GM19023 (cell line): Measurements from ENCODE around the gene CPAMD8.
A peak's percentile ranks its signal among the peaks of the same experiment; 100 is the strongest.

ENCODE experiments used
- ATAC-seq: cut with Tn5 transposase; IDR thresholded peaks from one replicate; pipeline ENCODE4 v1.9.1; 2021; ENCODE audit warnings: mild to moderate bottlenecking, moderate library complexity; ENCODE audit not compliant: unreplicated experiment

CPAMD8 gene

DNA sequence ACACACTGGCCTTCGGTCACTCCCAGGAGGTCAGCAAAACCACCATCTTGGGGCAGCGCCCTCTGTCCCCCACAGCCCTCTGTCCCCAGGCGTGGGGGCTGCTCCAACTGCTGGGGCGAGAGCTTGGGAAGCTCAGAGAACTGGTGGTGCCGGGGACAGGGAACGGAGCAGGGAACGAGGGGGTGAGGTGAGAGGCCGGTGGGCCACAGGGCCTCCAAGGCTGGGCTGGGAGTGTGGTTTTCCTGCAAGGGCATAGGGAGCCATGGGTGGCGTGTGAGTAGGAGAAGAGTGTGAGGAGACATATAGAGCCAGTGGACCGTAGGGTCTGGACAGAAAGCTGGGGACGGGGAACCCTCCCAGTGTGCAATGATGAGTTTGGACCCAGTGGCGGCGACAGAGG lies 103.7 kb downstream of the CPAMD8 start:
- no peak for ATAC-seq

DNA sequence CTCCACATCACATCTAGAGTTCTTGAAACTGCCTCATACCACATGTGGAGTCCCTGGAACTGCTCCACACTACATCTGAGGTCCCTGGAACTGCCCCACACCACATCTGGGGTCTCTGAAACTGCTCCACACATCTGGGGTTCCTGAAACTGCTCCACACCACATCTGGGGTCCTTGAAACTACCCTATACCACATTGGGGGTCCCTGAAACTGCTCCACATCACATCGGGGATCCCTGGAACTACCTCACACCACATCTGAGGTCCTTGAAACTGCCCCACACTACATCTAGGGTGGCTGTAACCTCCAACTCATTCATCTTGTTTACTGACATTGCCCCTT lies 104.0 kb downstream of the CPAMD8 start:
- ATAC-seq: no peak

DNA sequence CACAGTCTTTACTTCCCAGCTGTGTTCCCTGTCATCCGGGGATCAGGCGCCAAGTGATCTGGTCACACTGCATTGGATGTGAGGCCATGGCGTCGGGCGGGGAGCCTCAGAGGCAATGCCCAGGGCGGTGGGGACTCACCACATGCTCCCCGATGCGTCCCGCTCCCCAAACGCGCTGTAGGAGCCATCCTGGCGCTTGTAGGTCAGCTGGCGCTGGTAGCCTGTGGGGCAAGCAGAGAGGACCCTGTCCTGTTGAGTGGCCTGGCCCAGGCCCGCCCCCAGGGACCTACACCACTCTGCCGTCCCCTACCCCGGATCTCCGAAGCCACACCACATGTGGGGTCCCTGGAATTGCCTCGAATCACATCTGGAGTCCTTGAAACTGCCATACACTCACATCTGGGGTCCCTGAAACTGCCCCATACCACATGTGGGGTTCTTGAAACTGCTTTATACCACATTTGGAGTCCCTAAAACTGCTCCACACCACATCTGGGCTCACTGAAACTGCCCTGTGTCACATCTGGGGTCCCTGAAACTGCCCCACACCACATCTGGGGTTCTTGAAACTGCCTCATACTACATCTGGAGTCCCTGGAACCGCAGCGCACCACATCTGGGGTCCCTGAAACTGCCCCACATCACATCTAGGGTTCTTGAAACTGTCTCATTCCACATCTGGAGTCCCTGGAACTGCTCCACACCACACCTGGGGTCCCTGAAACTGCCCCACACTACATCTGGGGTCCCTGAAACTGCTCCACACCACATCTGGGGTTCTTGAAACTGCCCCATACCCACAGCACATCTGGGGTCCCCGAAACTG lies 104.6 kb downstream of the CPAMD8 start:
- ATAC-seq: no peak

DNA sequence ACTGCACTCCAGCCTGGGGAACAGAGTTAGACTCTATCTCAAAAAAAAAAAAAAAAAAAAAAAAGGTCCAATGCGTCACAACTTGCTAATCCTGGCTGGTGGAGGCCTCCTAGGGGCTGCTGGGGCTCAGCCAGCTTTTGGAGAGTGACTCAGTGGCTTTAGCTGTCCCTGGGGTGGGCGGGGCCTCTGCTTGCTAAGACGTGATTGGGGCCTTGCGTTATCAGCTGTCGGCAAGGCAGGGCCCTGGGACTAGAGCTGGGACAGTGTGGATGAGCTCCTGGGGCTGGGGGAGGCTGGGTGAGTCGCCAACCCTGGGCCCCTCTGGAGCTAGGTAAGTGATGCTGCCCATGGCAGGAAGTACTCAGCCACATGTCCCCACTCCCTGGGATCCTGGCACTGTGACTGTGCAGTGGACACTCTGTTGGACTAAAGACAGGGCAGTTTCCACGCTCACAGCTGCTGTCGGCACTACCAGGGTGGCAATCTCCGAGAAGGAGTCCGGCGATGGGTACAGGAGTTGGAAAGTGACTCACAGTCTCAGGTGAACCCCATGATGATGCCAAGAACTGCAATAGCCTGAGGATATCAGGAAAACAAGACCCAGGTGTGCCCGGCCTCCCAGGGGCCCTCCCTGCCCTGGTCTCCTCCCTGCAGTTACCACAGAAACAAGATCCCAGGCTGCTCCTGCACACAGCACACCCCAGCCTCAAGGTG lies 105.6 kb downstream of the CPAMD8 start:
- ATAC-seq: no peak

DNA sequence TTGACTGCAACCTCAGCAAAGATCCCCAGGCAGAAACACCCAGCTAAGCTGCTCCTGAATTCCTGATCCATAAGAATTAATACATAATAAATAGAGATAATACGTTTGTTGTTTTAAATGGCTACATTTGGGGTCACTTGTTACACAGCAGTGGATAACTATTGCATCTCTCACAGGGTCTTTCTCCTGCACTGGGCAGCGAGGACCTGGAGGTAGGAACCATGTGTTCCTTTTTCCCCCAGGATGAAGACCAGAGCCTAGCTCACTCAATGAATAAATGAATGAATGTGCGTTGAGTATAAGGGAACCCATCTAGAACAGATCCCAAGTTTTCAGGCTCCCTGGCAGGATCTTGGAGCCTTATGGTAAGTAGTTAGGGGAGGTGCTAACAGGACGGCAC lies 107.1 kb downstream of the CPAMD8 start:
- ATAC-seq: no peak

DNA sequence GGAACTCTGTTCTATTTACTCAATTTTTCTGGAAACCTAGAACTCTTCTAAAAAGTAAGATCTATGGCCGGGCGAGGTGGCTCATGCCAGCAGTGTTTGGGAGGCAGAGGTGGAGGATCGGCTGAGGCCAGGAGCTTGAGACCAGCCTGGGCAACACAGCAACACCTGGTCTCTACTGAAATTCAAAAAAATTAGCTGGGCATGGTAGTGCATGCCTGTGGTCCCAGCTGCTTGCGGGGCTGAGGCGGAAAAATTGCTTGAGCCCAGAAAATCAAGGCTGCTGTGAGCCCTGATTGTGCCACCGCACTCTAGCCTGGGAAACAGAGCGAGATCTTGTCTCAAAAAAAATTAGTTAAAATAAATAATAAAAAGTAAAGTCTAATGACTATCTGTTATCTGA lies 109.2 kb downstream of the CPAMD8 start:
- ATAC-seq: no peak

DNA sequence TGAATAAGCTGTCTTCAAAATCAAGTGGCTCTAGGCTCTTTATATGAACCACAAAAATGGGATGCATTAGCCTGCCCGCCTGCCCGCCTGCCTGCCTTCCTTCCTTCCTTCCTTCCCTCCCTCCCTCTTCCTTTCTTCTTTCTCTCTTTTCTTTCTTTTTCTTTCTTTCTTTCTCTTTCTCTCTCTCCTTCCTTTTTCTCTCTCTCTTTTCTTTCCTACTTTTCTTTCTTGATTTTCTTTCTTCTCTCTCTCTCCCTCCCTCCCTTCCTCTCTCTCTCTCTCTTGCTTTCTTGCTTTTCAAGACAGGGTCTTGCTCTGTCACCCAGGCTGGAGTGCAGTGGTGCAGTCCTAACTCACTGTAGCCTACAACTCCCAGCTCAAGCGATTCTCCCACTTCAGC lies 110.9 kb downstream of the CPAMD8 start:
- no peak for ATAC-seq

DNA sequence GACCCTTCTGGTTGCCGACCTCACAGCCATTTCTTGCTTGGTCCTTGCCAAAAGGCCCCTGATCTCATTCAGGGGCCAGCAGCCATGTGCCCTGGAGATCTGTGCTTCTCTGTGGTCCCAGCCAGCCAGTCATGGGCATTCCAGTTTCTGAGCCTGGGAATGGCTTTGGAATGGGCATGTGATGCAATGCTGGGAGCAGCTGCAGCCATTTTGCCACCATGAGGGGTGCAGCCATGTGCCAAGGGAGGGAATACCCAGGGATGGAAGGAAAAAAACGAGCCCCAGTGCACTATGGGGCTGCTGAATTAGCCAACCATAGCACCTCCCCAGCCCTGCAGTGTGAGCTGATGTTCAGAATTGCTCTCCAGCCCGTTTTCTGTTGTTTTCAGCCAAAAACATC lies 111.5 kb downstream of the CPAMD8 start:
- ATAC-seq: no peak

DNA sequence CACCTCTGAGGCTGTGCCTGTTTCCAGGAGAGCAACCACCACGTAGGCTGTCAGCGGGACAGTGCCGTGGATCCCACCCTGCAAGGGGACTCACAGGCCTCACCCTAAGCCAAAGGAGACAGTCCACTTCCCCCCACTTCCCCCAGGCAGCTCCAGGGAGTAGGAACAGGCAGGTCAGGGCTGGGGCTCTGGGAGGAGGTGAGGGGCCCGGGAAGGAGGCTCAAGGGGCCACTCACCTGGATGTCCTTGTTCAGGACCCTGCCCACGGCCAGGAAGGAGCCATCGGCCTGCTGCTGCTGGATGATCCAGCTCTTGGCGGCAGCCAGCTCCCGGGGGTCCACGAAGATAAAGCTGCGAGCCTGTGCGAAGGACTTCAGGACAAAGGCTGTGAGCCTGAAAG lies 112.2 kb downstream of the CPAMD8 start:
- no peak for ATAC-seq

DNA sequence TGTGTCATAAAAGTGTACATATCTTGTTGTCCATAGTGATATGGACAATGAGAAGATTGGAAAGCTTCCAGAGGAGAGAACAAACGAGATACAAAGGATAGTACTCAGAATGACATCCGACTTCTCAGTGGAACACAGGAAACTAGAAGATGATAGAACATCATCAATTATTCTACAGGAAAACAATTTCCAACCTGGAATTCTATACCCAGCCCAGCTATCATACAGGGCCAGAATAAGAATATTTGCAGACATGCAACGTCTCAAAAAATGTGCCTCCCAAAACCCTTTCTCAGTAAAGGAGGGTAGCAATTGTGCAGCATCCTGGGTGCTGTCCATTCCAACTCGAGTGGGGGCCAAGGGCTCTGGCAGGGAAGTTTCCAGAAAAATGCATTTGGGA lies 113.8 kb downstream of the CPAMD8 start:
- no peak for ATAC-seq

DNA sequence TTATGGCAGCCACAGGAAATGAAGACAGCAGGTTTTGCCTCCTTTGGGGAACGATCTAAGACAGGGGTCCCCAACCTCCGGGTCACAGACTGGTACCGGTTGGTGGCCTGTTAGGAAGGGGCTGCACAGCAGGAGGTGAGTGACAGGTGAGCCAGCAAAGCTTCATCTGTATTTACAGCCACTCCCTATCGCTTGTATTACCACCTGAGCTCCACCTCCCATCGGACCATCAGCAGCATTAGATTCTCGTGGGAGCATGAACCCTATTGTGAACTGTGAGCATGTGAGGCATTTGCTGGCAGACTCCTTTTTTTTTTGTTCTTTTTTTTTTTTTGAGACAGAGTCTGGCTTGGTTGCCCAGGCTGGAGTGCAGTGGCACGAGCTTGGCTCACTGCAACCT lies 115.6 kb downstream of the CPAMD8 start:
- no peak for ATAC-seq

DNA sequence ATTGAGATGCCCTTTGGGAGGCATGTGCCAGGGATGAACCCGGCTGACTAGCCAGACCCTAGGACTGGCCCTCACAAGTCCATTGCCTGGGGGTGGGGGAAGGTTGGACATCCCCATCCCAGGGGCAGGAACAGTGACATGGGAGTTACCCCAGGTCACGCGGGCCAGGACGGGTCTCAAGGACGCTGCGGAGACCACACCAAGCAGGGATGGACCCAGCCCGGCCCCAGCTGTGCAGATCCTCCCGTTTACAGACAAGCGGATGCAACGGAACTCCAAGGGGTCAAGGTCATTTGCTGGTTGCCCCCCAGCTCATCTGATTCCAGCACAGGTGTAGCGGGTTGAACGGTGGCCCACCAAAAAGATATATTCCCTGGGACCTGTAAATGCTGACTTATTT lies 117.9 kb downstream of the CPAMD8 start:
- ATAC-seq: no peak

DNA sequence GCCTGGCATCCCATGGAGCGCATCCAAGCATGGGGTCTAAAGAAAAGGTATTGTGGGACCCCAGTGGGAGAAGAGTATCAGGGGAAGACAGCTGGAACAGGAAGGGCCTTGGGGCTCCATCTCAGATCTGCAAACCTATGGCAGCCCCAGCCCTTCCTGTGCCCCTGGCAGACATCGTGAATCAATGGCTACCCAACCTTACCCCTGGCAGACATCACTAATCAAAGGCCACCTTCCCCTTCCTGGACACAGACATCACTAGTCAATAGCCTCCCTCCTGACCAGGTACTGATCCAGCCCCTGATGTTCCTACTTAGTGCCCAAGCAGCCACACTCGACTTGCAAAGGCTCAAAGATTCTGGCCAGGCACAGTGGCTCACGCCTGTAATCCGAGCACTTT lies 122.0 kb downstream of the CPAMD8 start:
- ATAC-seq: no peak

DNA sequence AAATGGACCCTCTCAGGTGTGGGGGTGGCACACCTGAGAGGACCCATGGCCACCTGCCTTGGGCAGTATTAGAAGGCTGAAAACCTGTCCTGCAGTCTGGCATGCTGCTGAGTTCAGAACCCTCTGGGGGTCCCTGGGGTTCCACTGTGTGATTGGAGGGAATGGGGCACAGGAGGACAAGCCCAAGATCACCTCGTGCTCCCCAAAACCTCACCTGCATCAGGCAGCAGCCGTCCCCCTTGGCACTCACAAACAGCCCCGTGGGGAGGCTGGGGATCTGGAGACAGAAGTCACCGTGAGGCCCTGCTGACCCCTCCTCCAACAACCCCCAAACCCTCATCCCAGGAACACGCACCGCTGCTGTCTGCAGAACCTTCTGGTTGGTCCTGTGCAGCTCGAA lies 123.3 kb downstream of the CPAMD8 start:
- ATAC-seq: no peak

DNA sequence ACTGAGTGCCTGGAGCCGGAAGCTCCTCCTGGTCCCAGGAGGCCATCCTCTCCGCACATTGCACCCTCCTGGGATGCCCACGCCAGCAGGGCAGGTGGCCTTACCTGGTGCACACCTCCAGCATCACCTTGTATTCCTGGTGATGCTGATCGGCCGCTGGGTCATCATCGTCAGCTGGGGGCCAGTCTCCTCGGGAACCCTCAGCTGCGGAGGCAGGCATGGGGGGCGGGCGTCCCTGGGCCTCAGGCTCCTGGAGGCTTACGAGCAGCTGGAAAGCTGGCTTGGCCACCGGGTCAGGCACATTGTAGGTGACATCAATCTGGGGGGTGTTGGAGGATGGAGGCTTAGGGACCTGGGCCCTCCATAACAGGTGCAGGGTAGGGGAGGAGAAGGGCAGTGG lies 124.1 kb downstream of the CPAMD8 start:
- no peak for ATAC-seq

DNA sequence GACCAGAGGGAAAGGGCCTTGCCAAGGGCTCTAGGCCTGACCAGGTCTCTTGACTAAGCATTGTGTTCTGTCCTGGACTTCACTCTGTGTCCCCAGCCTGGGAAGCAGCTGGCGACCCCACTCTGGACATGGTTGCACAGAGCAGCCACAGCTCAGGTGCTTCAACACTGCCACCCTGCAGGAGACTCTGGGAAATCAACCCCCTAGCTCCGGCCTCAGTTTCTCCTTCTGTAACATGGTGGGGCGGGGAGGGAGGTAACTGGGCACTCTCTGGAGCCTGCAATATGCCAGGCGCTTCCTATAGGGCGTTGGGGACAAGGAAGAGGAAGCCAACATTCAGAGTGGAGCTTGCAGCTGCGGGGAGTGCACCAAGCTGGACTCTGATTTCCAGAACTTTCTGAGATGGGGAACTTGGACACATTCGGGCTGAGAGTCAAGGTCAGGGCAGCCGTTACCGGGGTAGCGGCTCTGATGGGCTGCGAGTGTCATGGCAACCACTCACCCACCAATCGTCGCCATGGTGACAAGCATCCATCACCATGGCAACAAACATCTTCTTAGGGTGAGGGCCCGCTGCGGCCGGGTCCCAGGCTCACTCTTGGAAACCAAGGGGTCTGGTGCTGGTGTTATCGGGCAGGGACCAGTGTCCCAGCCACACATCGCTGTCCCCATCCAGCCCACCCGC lies 125.0 kb downstream of the CPAMD8 start:
- ATAC-seq: no peak

DNA sequence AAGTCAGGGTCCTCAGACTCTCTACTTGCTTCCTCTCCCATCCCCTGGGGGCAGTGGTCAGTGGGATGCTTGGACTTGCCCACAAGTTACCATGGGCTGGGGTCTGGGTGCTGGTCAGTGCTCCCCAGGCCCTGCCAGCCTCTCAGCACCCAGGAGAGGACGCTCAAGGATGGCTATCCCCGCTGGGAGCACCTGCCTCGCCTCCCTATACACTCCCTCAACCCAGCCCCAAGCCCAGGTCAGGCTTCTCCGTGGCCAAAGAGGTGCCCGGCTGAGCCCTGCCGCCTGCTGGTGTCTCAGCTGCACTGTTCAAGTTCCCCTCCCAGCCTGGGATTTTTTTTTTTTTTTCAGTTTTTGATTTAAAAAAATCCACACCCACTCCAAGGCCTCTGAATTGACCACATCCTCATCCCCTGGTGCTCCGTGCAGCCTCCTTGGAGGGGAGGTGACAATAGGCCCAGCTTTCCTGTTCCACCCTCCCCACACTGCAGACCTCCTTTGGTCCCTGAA lies 127.0 kb downstream of the CPAMD8 start:
- ATAC-seq: no peak

DNA sequence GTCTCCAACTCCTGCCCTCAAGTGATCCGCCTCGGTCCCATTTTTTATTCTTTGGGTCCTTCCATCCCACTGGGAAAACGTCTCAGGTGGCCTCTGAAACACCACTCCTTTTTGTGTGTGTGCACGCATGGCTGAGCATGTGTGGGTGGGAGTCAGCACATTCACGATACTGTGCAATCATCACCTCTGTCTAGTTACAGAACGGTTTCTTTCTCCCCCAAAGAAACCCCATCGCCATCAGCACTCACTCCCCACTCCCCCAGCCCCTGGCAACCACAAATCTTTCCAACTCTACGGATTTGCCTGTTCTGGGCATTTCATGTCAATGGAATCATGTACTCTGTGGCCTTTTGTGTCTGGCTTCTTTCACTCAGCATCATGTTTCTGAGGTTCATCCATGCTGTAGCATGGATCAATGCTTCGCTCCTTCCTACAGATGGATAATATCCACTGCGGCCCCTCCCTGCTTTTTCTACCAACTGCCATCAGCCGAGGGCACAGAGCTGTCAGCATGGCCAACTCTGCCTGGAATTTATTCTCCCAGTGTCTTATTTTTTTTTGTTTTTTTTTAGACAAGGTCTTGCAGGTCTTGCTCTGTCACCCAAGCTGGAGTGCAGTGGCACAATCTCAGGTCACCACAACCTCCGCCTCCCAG lies 128.1 kb downstream of the CPAMD8 start:
- ATAC-seq: no peak

DNA sequence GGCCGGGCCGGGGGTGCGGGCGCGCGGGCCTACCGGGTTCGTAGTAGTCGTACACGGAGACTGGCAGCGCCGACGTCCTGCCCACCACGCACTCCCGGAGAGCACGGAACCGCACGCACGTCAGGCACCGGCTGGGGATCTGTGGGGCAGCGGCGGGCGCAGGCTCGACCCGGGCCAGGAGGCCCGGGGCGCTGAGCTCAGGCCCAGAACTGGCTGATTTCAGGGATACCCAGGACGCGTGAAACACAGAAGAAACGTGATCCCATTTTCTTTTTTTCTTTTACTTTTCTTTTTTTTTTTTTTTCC lies 128.8 kb downstream of the CPAMD8 start:
- ATAC-seq: no peak

DNA sequence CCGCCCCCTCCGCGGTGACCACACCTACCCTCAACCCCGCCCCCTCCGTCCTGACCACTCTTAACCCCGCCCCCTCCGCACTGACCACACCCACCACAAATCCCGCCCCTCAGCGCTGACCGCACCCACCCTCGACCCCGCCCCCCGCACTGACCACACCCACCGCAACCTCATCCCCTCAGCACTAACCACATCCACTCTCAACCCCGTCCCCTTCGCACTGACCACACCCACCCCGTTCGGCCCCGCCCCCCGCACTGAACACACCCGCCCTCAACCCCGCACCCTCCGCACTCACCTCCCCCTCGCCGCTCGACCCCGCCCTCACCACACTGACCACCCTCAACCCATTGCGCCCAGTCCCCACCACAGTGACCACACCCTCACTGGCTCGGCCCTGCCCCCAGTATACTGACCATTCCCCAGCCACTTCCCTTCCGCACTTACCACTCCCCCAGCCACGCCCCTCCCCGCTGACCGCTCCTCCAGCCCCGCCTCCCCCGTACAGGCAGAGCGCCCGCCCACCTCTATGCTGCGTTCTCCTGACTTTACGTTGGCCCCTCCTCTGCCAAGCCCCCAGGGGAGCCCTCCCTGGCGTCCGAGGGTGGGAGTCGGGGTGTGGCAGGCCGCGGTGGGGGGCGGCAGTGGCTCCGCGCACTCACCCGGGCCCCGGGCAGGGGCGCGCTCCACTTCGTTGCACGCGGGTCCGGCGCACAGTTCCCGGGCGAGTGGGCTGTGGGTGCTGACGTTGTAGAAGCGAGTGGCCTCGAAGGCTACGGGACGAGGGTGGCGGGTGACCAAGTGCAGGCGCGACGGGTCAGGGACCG lies 129.4 kb downstream of the CPAMD8 start:
- ATAC-seq: peak; percentile 42
